ENCODE results near the gene KLK3. TPM values are rescaled to one million over a fixed set of nuclear protein-coding genes. Genes with fewer than 3 reads are reported as not detected.

The KLK3 gene
- total and polyA plus RNA-seq, 2 donors (not counting 1 experiment from before 2014, with no cell fraction given), result not detected

DNA sequence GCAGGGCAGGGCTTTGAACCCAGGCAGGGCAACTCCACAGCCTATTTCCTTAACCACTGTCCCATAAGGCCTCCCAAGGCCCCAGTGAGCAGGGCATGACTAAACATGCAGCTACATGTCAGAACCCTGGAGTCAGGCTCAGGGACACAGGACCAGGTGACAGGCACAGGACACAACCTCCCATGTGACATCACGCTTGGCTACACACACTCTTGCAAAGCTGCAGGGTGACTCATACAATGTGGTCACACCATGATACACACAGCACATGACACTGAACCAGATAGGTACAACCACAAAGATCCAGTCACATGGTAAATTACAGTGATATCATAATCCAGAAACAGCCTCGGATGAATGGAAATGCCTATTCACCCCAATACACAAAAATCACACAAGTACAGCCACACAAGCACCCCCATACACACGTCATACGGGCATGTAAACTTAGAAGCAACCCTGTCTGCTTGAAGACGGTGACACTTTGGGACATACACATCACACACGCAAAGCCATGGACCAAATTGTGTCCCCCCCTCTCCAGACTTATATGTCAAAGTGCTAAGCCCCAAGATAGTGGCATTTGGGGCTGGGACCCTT, 42.0 kb downstream of the KLK3 start:
- ChIA-PET CTCF (interaction anchor here (1.1 to 1.8 kb wide), 3 partner anchors 9 to 539 kb away, joined by 4 to 6 read pairs (median 4); no protein-coding TSS in a partner anchor), POLR2A (interaction anchor here (0.5 to 1.1 kb wide), 3 partner anchors 9 to 93 kb away, joined by 3 read pairs; no protein-coding TSS in a partner anchor)
- peak overlapping the region; percentile 46 for H3K4me2 ChIP-seq (replicated peaks; ENCODE audit: low read depth, low read length, poor library complexity, severe bottlenecking)
- 64% methylated on average over 4 of the region's 6 CpGs for WGBS (ENCODE audit: insufficient coverage)
- peak; percentile 90 for DNase-seq
- Mint-ChIP-seq H3K27me3 (no peaks in the 10 kb centered on the region), H3K27ac (peak overlapping the region; percentile 94), H3K4me1 (peaks cover 53% of the 10 kb centered on the region), H3K4me3 (peak overlapping the region; percentile 66), H3K9me3 (ENCODE audit: insufficient read depth) (no peaks in the 10 kb centered on the region)
- peak overlapping the region; percentile 78 to 84 for H3K27ac ChIP-seq (ENCODE audit: low read length in 2 of 2)
- TF ChIP-seq, protein P1, sequence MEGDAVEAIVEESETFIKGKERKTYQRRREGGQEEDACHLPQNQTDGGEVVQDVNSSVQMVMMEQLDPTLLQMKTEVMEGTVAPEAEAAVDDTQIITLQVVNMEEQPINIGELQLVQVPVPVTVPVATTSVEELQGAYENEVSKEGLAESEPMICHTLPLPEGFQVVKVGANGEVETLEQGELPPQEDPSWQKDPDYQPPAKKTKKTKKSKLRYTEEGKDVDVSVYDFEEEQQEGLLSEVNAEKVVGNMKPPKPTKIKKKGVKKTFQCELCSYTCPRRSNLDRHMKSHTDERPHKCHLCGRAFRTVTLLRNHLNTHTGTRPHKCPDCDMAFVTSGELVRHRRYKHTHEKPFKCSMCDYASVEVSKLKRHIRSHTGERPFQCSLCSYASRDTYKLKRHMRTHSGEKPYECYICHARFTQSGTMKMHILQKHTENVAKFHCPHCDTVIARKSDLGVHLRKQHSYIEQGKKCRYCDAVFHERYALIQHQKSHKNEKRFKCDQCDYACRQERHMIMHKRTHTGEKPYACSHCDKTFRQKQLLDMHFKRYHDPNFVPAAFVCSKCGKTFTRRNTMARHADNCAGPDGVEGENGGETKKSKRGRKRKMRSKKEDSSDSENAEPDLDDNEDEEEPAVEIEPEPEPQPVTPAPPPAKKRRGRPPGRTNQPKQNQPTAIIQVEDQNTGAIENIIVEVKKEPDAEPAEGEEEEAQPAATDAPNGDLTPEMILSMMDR (IDR thresholded peaks at IDR 0.05), result no peak
- TF ChIP-seq EZH2 (IDR thresholded peaks at IDR 0.05; ENCODE audit: borderline replicate concordance, insufficient read depth, low read depth, low read length, poor library complexity, severe bottlenecking), result no peak
- H3K27me3 ChIP-seq (replicated peaks in 1 of 4; ENCODE audit: control extremely low read depth in 1 of 4, control insufficient read depth in 3 of 4, insufficient read depth in 4 of 4, low read length in 3 of 4), result no peaks in the 10 kb centered on the region
- H3K4me1 ChIP-seq (ENCODE audit: control insufficient read depth in 2 of 2, insufficient read depth in 2 of 2, low read length in 2 of 2), result peaks cover 20 to 26% of the 10 kb centered on the region in 2 donors
- no peaks in the 10 kb centered on the region for H3K36me3 ChIP-seq (replicated peaks in 1 of 2; ENCODE audit: control extremely low read depth in 1 of 2, control insufficient read depth in 1 of 2, extremely low read depth in 1 of 2, insufficient read depth in 2 of 2, low read length in 1 of 2)
- no peak overlapping the region for H2AFZ ChIP-seq (ENCODE audit: insufficient read depth, low read depth, low read length, poor library complexity, severe bottlenecking)
- ATAC-seq (ENCODE audit: low read depth), result peak; percentile 90
- H3K79me2 ChIP-seq (ENCODE audit: control insufficient read depth, insufficient read depth, low read length), result no peaks in the 10 kb centered on the region
- peak overlapping the region; percentile 44 for H3K9ac ChIP-seq (ENCODE audit: low read length)
- H4K20me1 ChIP-seq (ENCODE audit: control insufficient read depth, insufficient read depth, low read length, poor library complexity, severe bottlenecking), result no peaks in the 10 kb centered on the region
- intact Hi-C loops (cut with micrococcal nuclease), result loop anchor here (1.0 to 5.0 kb wide), 5 partner anchors 26 to 539 kb away; no protein-coding TSS in a partner anchor
- no peak overlapping the region for H3K4me3 ChIP-seq (ENCODE audit: control extremely low read depth in 1 of 5, extremely low read depth in 1 of 5, insufficient read depth in 1 of 5, low read depth in 2 of 5, low read length in 4 of 5)
- peaks cover 2 to 17% (median 12%) of the 10 kb centered on the region in 3 donors for H3K9me3 ChIP-seq (ENCODE audit: control extremely low read depth in 1 of 3, control insufficient read depth in 2 of 3, insufficient read depth in 1 of 3, low read length in 2 of 3)

DNA sequence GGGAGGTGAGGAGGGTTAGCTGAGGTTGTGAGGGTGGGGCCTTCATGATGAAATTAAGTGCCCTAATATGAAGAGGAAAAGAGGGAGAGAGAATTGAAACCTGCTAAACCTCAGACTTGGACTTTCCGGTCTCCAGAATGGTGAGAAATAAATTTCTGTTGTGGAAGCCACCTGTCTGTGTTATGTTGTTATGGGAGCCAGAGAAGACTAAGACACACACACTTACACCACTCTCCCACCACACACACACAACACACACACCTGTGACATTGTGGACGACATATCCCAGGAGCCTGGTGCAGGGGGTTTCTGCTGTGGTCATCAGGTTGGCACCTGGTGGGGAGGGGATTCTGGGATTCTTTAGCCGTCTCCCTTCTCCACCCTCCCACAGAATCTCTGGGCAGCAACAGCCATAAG, 42.5 kb downstream of the KLK3 start:
- Mint-ChIP-seq H3K4me3 (peak overlapping the region; percentile 66), H3K9me3 (ENCODE audit: insufficient read depth) (no peaks in the 10 kb centered on the region), H3K27ac (peak overlapping the region; percentile 94), H3K27me3 (peaks cover under 1% of the 10 kb centered on the region), H3K4me1 (peaks cover 48% of the 10 kb centered on the region)
- no peak for TF ChIP-seq EZH2 (IDR thresholded peaks at IDR 0.05; ENCODE audit: borderline replicate concordance, insufficient read depth, low read depth, low read length, poor library complexity, severe bottlenecking)
- TF ChIP-seq, protein P1 (IDR thresholded peaks at IDR 0.05), result no peak
- Histone ChIP-seq H3K27me3 (replicated peaks in 1 of 4; ENCODE audit: control extremely low read depth in 1 of 4, control insufficient read depth in 3 of 4, insufficient read depth in 4 of 4, low read length in 3 of 4) (no peaks in the 10 kb centered on the region), H2AFZ (ENCODE audit: insufficient read depth, low read depth, low read length, poor library complexity, severe bottlenecking) (no peak overlapping the region), H4K20me1 (ENCODE audit: control insufficient read depth, insufficient read depth, low read length, poor library complexity, severe bottlenecking) (no peaks in the 10 kb centered on the region), H3K4me2 (replicated peaks; ENCODE audit: low read depth, low read length, poor library complexity, severe bottlenecking) (peak overlapping the region; percentile 46), H3K27ac (ENCODE audit: low read length in 2 of 2) (peak overlapping the region; percentile 78 to 84), H3K36me3 (replicated peaks in 1 of 2; ENCODE audit: control extremely low read depth in 1 of 2, control insufficient read depth in 1 of 2, extremely low read depth in 1 of 2, insufficient read depth in 2 of 2, low read length in 1 of 2) (no peaks in the 10 kb centered on the region), H3K79me2 (ENCODE audit: control insufficient read depth, insufficient read depth, low read length) (no peaks in the 10 kb centered on the region), H3K9me3 (ENCODE audit: control extremely low read depth in 1 of 3, control insufficient read depth in 2 of 3, insufficient read depth in 1 of 3, low read length in 2 of 3) (peaks cover 2 to 17% (median 12%) of the 10 kb centered on the region in 3 donors), H3K4me3 (ENCODE audit: control extremely low read depth in 1 of 5, extremely low read depth in 1 of 5, insufficient read depth in 1 of 5, low read depth in 2 of 5, low read length in 4 of 5) (no peak overlapping the region), H3K4me1 (ENCODE audit: control insufficient read depth in 2 of 2, insufficient read depth in 2 of 2, low read length in 2 of 2) (peaks cover 19 to 22% of the 10 kb centered on the region in 2 donors), H3K9ac (ENCODE audit: low read length) (peak overlapping the region; percentile 44)
- no peak for DNase-seq
- WGBS (ENCODE audit: insufficient coverage), result no CpG with 5 or more reads among the region's 3 CpGs
- intact Hi-C loops (cut with micrococcal nuclease), result loop anchor here (5.0 kb wide), 3 partner anchors 60 to 540 kb away; no protein-coding TSS in a partner anchor
- POLR2A ChIA-PET, result interaction anchor here (0.6 to 1.1 kb wide), 2 partner anchors 92 to 568 kb away, joined by 3 to 4 read pairs; partner anchors contain the start of gene KCNC3
- CTCF ChIA-PET, result interaction anchor here (1.4 to 2.5 kb wide), 3 partner anchors 9 to 25 kb away, joined by 4 to 10 read pairs (median 6); no protein-coding TSS in a partner anchor
- peak; percentile 12 for ATAC-seq (ENCODE audit: low read depth)
